Measurements from ENCODE around the gene FBXL17. TPM values are rescaled to one million over a fixed set of nuclear protein-coding genes. Genes with fewer than 3 reads are reported as not detected.

FBXL17 gene
- total RNA-seq, 1 experiment from 2014 or later: 5.3 TPM

DNA sequence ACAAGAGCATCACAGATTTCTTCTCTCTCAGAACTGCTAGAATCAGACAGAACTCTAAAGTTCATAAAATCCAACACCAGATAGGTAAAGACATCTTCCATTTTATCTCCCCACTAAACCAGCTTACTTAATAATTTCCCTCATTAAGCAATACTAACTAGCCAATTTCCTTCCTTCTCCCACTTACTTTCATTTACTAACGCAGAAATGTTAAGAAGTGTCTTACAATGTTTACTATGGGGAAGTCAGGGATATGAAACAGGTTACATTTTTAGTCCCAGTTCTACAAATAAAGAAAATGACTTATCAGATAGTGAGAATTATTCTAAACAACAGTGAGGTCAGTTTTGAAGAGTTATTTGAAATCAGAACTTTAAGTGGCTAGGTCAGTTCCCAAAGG, 236.5 kb downstream of the FBXL17 start:
- Histone ChIP-seq H2BK12ac (ENCODE audit: insufficient read length, low read depth, low read length) (no peak overlapping the region), H3K23ac (ENCODE audit: insufficient read length, low read depth, low read length) (no peak overlapping the region), H4K20me1 (ENCODE audit: control insufficient read depth, insufficient read depth, insufficient read length) (no peaks in the 10 kb centered on the region), H3K79me1 (ENCODE audit: insufficient read depth, low read depth, low read length, poor library complexity, severe bottlenecking) (no peaks in the 10 kb centered on the region), H3K27ac (ENCODE audit: insufficient read length, low read depth, low read length) (no peak overlapping the region), H3K9ac (ENCODE audit: extremely low read depth, insufficient read length, low read length) (no peak overlapping the region), H2AFZ (ENCODE audit: low read length) (no peak overlapping the region), H4K91ac (ENCODE audit: insufficient read length, low read depth, low read length) (no peak overlapping the region), H3K18ac (ENCODE audit: insufficient read length, low read depth, low read length) (no peak overlapping the region), H4K8ac (replicated peaks; ENCODE audit: insufficient read length, low read depth, low read length) (no peak overlapping the region), H3K79me2 (ENCODE audit: insufficient read depth, low read length) (no peaks in the 10 kb centered on the region), H4K5ac (ENCODE audit: insufficient read length, low read depth, low read length) (no peak overlapping the region), H3K27me3 (ENCODE audit: insufficient read depth, low read length) (no peaks in the 10 kb centered on the region), H3K23me2 (ENCODE audit: insufficient read length, low read depth, low read length, poor library complexity, severe bottlenecking) (no peaks in the 10 kb centered on the region), H2BK120ac (ENCODE audit: low read depth, low read length, poor library complexity, severe bottlenecking) (no peak overlapping the region), H3K9me3 (ENCODE audit: control insufficient read depth, low read depth, low read length) (no peaks in the 10 kb centered on the region), H2BK15ac (ENCODE audit: low read depth, low read length) (no peak overlapping the region), H2BK5ac (ENCODE audit: insufficient read length, low read length) (no peak overlapping the region), H3K4me2 (ENCODE audit: insufficient read depth, insufficient read length, low read length) (no peak overlapping the region), H3K4ac (ENCODE audit: low read depth, low read length) (no peak overlapping the region), H3K56ac (ENCODE audit: insufficient read length, low read depth, low read length) (no peak overlapping the region), H3K4me1 (ENCODE audit: insufficient read depth, low read length) (no peaks in the 10 kb centered on the region), H3T11ph (ENCODE audit: low read length) (no peak overlapping the region), H2BK20ac (ENCODE audit: low read depth, low read length, poor library complexity, severe bottlenecking) (no peak overlapping the region), H3K14ac (ENCODE audit: insufficient read depth, low read length) (no peak overlapping the region), H2AK5ac (ENCODE audit: insufficient read length, low read length) (no peak overlapping the region)
- TF ChIP-seq, protein P1, sequence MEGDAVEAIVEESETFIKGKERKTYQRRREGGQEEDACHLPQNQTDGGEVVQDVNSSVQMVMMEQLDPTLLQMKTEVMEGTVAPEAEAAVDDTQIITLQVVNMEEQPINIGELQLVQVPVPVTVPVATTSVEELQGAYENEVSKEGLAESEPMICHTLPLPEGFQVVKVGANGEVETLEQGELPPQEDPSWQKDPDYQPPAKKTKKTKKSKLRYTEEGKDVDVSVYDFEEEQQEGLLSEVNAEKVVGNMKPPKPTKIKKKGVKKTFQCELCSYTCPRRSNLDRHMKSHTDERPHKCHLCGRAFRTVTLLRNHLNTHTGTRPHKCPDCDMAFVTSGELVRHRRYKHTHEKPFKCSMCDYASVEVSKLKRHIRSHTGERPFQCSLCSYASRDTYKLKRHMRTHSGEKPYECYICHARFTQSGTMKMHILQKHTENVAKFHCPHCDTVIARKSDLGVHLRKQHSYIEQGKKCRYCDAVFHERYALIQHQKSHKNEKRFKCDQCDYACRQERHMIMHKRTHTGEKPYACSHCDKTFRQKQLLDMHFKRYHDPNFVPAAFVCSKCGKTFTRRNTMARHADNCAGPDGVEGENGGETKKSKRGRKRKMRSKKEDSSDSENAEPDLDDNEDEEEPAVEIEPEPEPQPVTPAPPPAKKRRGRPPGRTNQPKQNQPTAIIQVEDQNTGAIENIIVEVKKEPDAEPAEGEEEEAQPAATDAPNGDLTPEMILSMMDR (conservative IDR thresholded peaks at IDR 0.05): no peak
- H3K27me3 Mint-ChIP-seq (ENCODE audit: low read depth): no peaks in the 10 kb centered on the region
- no peaks in the 10 kb centered on the region for H3K9me3 Mint-ChIP-seq
- H3K4me3 Mint-ChIP-seq: no peak overlapping the region
- WGBS (ENCODE audit: extremely low coverage, insufficient read length, low lambda C conversion rate): no CpG with 5 or more reads among the region's 1 CpG
- no peaks in the 10 kb centered on the region for H3K36me3 Mint-ChIP-seq (ENCODE audit: insufficient read depth in 1 of 3, low read depth in 3 of 3)
- H3K27ac Mint-ChIP-seq: no peak overlapping the region
- 0 out of 4 replicates have a peak, but pooled peaks cover 0 to 2% of the 10 kb centered on the region in 2 experiments for H3K4me1 Mint-ChIP-seq
- no peak for DNase-seq
